ENCODE data around the gene FHL3. TPM values are rescaled to one million over a fixed set of nuclear protein-coding genes. Genes with fewer than 3 reads are reported as not detected.
"Not testable (repeated sequence)": the region's sequence is repeated elsewhere in the genome, so short reads cannot be mapped to it uniquely, and the experiment has no call there.

Gene FHL3
- total and polyA plus RNA-seq, 2 donors (not counting 3 experiments of a cell fraction or from before 2014, with no cell fraction given), result 26.1 to 58.7 TPM

DNA sequence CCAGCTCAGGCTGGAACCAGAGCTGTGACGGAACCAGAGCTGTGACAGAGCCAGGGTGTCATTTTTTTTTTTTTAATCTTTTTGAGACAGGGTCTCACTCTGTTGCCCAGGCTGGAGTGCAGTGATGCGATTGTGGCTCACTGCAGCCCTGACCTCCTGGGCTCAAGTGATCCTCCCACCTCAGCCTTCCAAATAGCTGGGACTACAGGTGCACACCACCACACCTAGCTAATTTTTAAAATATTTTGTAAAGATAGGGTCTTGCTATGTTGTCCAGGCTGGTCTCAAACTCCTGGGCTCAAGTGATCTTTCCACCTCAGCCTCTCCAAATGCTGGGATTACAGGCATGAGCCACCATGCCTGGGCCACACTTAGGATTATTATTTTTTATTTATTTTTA lies 27.7 kb upstream of the FHL3 start:
- H3K36me3 ChIP-seq (ENCODE audit: control insufficient read depth in 2 of 2, extremely low read depth in 1 of 2, insufficient read depth in 2 of 2, low read length in 2 of 2); DNase-seq (ENCODE audit: low read depth, low spot score); H3K27me3 ChIP-seq (ENCODE audit: control insufficient read depth in 2 of 2, insufficient read depth in 2 of 2, low read length in 2 of 2); H3K9me1 ChIP-seq (replicated peaks; ENCODE audit: control insufficient read depth, extremely low read depth, insufficient read depth, low read length); H4K20me1 ChIP-seq (replicated peaks; ENCODE audit: control insufficient read depth, extremely low read depth, insufficient read depth, low read length); FAIRE-seq; H3K4me2 ChIP-seq (ENCODE audit: insufficient read depth, low read length); POLR2A ChIA-PET; intact Hi-C loops (cut with micrococcal nuclease); H3K27ac ChIP-seq (ENCODE audit: insufficient read depth, low read depth, low read length); dilution Hi-C loops (cut with MboI; ENCODE audit: extremely low pct_ligation_motif_present, low sequenced_read_pairs); H3K79me2 ChIP-seq (ENCODE audit: control insufficient read depth, insufficient read depth, low read length); H3K9me3 ChIP-seq (replicated peaks; ENCODE audit: control insufficient read depth, insufficient read depth, low read length); H3K9ac ChIP-seq (replicated peaks; ENCODE audit: extremely low read depth, insufficient read depth, low read length); H2AFZ ChIP-seq (ENCODE audit: low read depth, low read length); H3K4me3 ChIP-seq (replicated peaks in 1 of 3; ENCODE audit: insufficient read depth in 1 of 3, low read depth in 1 of 3, low read length in 3 of 3); BruUV-seq (replicated peaks): not testable (repeated sequence)
- peaks cover 20% of the 10 kb centered on the region for H3K4me1 ChIP-seq (ENCODE audit: control insufficient read depth, extremely low read depth, insufficient read depth, low read length)
- CTCF ChIA-PET, result interaction anchor here (2.2 kb wide), 1 partner anchor 38 kb away, joined by 7 read pairs; no protein-coding TSS in a partner anchor

DNA sequence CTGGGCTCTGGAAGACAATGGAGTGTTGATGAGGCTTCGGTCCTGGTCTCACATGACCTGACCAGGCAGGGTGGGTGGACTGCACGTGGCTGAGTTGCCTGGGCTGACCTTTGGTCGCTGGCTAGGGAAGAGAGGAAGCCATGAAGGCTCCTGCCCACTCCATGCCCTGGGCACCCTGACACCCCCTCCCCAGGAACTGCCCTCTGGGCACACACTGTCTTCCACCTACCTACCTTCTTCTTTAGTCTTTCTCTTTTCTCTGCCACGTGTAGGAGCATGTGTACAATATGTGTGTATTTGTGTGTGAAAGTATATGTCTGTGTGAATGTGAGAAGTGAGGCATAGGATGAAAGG lies 26.2 kb upstream of the FHL3 start:
- TF ChIP-seq EZH2 (IDR thresholded peaks at IDR 0.05; ENCODE audit: borderline replicate concordance, low read depth, low read length, severe bottlenecking), result no peak
- no peak for TF ChIP-seq POLR2AphosphoS5 (IDR thresholded peaks at IDR 0.05; ENCODE audit: insufficient read depth, low read depth, low read length)
- TF ChIP-seq MYC (IDR thresholded peaks at IDR 0.05; ENCODE audit: low read depth, low read length), result no peak
- TF ChIP-seq CTCF (IDR thresholded peaks at IDR 0.05; ENCODE audit: extremely low read depth in 1 of 2, insufficient read depth in 1 of 2, low read depth in 1 of 2, low read length in 2 of 2), result no peak
- no peak for TF ChIP-seq MAX (IDR thresholded peaks at IDR 0.05; ENCODE audit: insufficient read depth, insufficient read length)
- TF ChIP-seq FOS (IDR thresholded peaks at IDR 0.05; ENCODE audit: borderline replicate concordance, insufficient read depth, low read length), result no peak
- ChIA-PET POLR2A (interaction anchor here (0.7 kb wide), 1 partner anchor 40 kb away, joined by 3 read pairs; no protein-coding TSS in a partner anchor), CTCF (no interaction called here)
- Histone ChIP-seq H3K4me3 (replicated peaks in 1 of 3; ENCODE audit: insufficient read depth in 1 of 3, low read depth in 1 of 3, low read length in 3 of 3) (no peak overlapping the region), H3K4me2 (ENCODE audit: insufficient read depth, low read length) (no peak overlapping the region), H3K27me3 (ENCODE audit: control insufficient read depth in 2 of 2, insufficient read depth in 2 of 2, low read length in 2 of 2) (no peaks in the 10 kb centered on the region), H3K36me3 (ENCODE audit: control insufficient read depth in 2 of 2, extremely low read depth in 1 of 2, insufficient read depth in 2 of 2, low read length in 2 of 2) (no peaks in the 10 kb centered on the region), H3K9me1 (replicated peaks; ENCODE audit: control insufficient read depth, extremely low read depth, insufficient read depth, low read length) (no peaks in the 10 kb centered on the region), H3K4me1 (ENCODE audit: control insufficient read depth, extremely low read depth, insufficient read depth, low read length) (peaks cover 26% of the 10 kb centered on the region), H4K20me1 (replicated peaks; ENCODE audit: control insufficient read depth, extremely low read depth, insufficient read depth, low read length) (no peaks in the 10 kb centered on the region), H3K9ac (replicated peaks; ENCODE audit: extremely low read depth, insufficient read depth, low read length) (no peak overlapping the region), H3K9me3 (replicated peaks; ENCODE audit: control insufficient read depth, insufficient read depth, low read length) (no peaks in the 10 kb centered on the region), H2AFZ (ENCODE audit: low read depth, low read length) (no peak overlapping the region), H3K79me2 (ENCODE audit: control insufficient read depth, insufficient read depth, low read length) (no peaks in the 10 kb centered on the region), H3K27ac (ENCODE audit: insufficient read depth, low read depth, low read length) (no peak overlapping the region)
- dilution Hi-C loops (cut with MboI; ENCODE audit: extremely low pct_ligation_motif_present, low sequenced_read_pairs), result no loop called here
- BruUV-seq (replicated peaks), result no TSS peak
- DNase-seq (ENCODE audit: low read depth, low spot score) (no peak), FAIRE-seq (no peak)
- intact Hi-C loops (cut with micrococcal nuclease), result no loop called here
